Suppressor macrophage (primary cell): ENCODE measurements around the gene ENOX2.

ENCODE experiments used
- DNase-seq, 4 experiments: peaks; one replicate each; pipeline ENCODE4 v3.0.0-alpha.2; 2020 to 2022

Gene ENOX2

GRCh38 chrX:130696542-130696941, 206.5 kb downstream of the ENOX2 start:
- no peak for DNase-seq

DNA sequence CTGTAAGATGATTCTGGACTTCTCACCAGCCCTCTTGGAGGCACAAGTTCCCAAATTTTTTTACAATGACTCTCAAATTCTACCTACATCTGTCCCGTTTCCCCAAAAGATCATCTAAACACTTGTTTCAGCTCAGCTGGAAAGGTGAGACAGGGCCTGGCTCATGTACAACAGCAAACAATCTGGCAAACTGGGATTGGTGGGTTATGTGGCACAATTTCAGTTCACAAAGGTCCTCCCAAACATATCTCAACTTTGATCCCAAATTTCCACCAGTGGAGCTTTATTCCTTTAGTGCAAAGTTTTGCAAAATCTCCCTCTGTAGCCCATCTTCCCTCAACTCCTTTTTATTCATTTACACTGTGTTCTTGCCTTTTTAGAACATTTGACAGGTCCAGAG, 207.1 kb downstream of the ENOX2 start:
- no peak for DNase-seq

DNA sequence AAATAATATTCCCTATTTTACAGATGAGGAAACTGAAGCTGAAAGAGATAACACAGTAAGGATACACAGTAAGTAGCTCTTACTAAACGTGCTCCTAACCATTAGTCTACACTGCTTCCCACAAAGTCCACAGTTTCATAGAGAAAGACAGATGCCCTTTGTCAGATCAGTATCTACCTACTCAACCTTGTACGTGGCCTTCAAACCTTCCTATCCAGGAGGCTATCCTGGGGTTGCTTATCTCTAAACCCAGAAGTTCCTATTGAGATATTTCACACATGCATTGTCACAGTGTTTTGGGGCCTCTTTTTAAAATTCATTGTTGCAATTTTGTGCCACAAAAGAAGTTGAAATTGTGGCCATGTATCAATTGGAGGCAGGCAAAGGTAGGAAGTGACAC, 208.0 kb downstream of the ENOX2 start:
- no peak for DNase-seq

DNA sequence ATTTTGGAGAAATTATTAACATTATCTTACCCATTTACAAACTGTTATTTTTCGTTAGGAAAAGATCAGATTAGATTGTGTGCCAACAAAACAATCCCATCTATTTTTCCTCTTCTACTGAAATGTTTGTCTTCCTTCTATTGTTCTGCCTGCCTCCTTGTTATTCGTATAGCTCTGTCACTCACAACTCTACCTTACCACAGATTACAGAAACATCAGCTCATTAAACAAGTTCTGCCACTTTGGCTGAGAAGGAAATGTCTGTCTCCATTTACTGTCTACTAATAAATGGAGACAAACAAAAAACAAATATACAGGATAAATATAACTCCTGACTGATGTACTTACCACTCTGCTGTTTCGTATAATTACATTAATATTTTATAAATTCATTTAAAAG, 211.4 kb downstream of the ENOX2 start:
- DNase-seq, result no peak

- DNase-seq, result peak; percentile 1 to 53 (median 30)
Measured at GRCh38 chrX:130688360-130688759, 214.6 kb downstream of the ENOX2 start.

DNA sequence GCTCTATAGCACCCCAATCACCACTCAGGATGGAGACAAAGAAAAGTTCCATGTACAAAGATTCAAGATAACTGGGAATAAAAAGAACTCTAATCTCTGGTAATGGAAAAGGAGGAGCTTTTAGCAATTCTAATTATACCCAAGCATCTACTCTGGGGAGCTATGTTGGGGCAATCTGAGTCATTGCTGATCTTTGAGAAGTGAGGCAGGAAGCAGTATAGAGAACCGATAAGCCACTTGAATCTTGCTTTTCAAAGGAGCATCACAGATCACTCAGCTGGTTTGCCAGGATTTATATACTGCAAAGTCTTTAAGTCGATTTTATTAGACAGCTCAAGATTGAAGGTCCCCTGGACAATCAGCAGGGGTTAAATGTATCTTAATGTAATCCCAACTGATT, 220.0 kb downstream of the ENOX2 start:
- DNase-seq, result no peak

- no peak for DNase-seq
Measured at GRCh38 chrX:130680164-130681035, 222.6 kb downstream of the ENOX2 start.

DNA sequence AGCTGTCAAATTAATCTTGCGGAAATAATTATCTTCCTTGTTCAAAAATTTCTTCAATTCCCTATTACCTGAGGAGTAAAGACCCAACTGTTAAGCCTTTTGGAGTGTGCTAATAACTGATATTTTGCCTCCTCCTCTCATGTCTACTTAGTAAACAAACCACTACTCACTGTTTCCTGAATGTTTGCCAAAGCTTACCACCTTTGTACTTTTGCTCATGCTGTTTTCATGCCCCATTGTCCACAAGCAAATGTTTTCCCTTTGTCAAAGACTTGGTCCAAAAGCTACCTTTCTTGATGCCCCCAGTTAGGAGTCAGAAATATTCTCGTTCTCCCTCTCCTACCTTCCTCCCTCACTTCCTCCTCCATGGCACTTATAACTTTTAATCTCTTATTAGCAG, 226.1 kb downstream of the ENOX2 start:
- DNase-seq, result no peak

GRCh38 chrX:130672214-130672613, 230.8 kb downstream of the ENOX2 start:
- DNase-seq, result no peak

GRCh38 chrX:130669233-130669632, 233.8 kb downstream of the ENOX2 start:
- no peak for DNase-seq

DNA sequence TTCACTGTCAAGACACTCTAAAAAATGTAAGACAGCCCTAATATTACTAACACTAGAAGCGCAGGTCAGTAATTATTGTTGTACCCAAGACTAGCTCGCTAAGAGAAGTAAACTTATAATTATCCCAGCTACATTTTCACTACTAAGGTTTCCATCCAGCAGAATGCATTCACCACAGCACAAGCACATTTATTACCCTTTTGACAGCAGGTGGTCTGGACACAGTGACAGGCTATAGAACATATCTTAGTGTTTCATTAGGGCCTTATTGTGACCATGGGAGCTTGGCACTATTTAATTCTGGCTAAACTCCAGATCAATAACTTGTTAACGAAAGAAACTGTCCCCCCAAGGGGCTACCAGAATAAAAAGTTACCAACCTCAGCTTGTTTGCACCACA, 237.7 kb downstream of the ENOX2 start:
- no peak for DNase-seq

- no peak for DNase-seq
Measured at GRCh38 chrX:130658310-130658709, 244.7 kb downstream of the ENOX2 start.

- DNase-seq, result no peak
Measured at GRCh38 chrX:130654409-130654950, 248.5 kb downstream of the ENOX2 start.

DNA sequence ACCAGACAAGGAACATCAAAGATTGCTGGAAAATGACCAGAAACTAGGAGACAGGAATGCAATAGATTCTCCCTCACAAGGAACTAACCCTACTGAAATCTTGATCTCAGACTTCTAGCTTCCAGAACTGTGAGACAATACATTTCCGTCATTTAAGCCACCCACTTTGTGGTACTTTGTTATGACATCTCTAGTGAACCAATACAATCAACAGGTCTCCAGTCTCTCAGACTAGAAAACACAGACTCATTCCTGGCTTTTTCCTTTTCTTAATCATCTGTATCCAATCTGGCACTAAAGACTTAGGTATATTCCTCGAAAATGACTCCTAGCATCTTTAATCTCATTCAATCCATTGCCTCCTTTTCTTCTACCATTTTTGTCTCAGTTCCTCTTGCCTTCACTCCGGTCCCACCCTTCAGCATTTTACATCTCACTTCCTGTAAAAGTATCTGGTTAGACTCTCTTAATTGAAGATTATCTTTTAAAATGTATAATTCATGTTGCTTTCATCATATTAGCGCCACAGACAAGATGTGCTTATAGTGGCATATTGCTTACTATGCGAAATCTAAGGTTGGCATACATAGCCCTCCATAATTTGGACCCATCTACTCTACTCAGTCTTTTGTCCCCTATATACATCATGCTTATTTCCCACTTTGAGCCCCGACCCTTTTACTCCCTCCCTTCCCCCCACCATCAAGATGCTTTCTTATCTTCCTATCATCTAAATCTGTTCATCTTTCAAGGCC, 250.0 kb downstream of the ENOX2 start:
- DNase-seq, result no peak

DNA sequence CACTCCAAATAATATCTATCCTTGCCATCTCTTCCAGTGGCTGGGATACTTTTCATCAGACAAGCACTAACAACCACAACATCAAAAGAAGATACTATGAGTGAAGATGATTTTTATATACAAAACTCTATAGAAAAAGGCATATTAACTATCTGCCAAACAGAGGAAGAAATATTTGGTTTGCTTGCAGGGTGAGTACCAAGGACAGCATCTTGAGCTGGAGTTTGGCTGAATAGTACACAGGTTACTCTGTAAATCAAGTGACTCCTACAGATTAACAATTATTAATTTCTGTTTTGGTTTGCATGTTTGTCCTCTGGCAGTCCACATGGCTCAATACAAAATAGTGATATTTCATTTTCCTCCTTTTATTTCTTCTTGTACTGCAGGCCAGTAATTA, 253.3 kb downstream of the ENOX2 start:
- DNase-seq, result no peak

- DNase-seq, result no peak
Measured at GRCh38 chrX:130647468-130647867, 255.5 kb downstream of the ENOX2 start.

DNA sequence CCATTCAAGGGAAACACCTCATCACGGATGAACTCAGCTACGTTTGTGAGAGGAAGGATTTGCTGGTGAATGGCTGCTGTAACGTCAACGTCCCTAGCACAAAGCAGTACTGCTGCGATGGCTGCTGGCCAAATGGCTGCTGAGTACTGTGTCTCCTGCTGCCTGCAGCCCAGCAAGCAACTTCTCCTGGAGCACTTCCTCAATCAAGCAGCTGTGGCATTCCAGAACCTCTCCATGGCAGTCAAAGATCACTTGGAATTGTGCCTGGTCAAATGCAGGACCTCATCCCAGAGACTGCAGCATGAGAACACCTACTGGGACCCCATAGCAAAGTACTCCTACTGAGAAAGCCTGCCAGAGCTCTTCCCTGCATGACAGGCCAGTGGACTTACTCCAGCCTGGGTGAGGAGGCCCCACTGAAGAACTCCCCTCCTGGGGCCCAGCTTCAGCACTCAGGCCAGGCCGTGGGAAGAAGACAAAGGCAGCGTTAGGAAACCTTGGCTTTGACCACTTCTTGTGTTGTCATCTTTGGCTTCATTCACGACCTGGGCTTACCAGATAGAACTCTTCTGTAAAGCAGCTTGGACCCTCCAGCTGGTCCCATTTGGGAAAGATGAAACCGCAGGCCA, 256.9 kb downstream of the ENOX2 start:
- DNase-seq, result no peak

GRCh38 chrX:130637591-130637990, 265.4 kb downstream of the ENOX2 start:
- no peak for DNase-seq

GRCh38 chrX:130636277-130636676, 266.7 kb downstream of the ENOX2 start:
- DNase-seq, result no peak

DNA sequence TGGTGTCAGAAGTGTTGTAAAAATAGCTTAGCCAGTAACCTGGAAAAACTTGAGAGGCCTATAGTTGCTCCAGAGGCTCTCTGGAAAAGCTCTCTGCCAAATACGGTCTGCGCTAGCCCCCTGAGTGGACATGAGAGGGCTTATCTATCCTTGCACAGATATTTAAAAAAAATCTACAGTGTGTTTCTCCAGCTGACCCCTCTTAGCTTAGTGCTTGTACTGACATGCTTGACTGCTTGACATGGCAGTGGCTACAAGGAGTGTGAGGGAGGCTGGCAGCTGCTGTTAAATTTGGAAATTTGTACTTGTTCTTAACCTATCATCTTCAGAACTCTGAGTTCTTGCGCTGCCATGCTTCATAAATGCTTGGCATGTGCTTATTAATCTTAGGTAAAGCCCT, 272.0 kb downstream of the ENOX2 start:
- DNase-seq, result no peak

GRCh38 chrX:130628516-130628915, 274.5 kb downstream of the ENOX2 start:
- no peak for DNase-seq

- no peak for DNase-seq
Measured at GRCh38 chrX:130626521-130626920, 276.5 kb downstream of the ENOX2 start.

GRCh38 chrX:130625386-130625785, 277.6 kb downstream of the ENOX2 start:
- DNase-seq, result no peak
